CD14-positive monocyte (primary cell): Measurements from ENCODE around the gene GALNTL6. TPM values are rescaled to one million over a fixed set of nuclear protein-coding genes. Genes with fewer than 3 reads are reported as not detected.

Experiments
- DNase-seq, 3 donors: peaks; one replicate each; pipeline ENCODE4 v3.0.0-alpha.2; 2011 to 2022
- H2AFZ ChIP-seq: 2 replicates; pipeline ENCODE4 v1.6.0; 2012; ENCODE audit warnings: mild to moderate bottlenecking, low read depth, low read length, inconsistent platforms; ENCODE audit not compliant: insufficient read depth, poor library complexity, severe bottlenecking
- H3K27ac ChIP-seq, 2 donors: 1 replicate in 1 of 2; 2 replicates in 1 of 2; pipeline ENCODE4 v1.5.1; 2012 to 2013; ENCODE audit warnings: low read length in 2 of 2, control low read depth in 1 of 2, inconsistent platforms in 1 of 2, low read depth in 1 of 2, mild to moderate bottlenecking in 1 of 2
- H3K27me3 ChIP-seq, 2 donors: one replicate each; pipeline versions ENCODE4 v1.6.0 to v1.6.1; 2011 to 2013; ENCODE audit warnings: low read length in 2 of 2; ENCODE audit not compliant: control insufficient read depth in 2 of 2, insufficient read depth in 2 of 2
- H3K36me3 ChIP-seq, 2 donors: replicated peaks in 1 of 2; 1 replicate in 1 of 2; 2 replicates in 1 of 2; pipeline versions ENCODE4 v1.5.1 to v1.6.1; 2012 to 2013; ENCODE audit warnings: low read length in 2 of 2, control low read depth in 1 of 2, inconsistent platforms in 1 of 2, mild to moderate bottlenecking in 1 of 2; ENCODE audit not compliant: insufficient read depth in 2 of 2, control insufficient read depth in 1 of 2
- H3K4me1 ChIP-seq, 2 donors: 1 replicate in 1 of 2; 2 replicates in 1 of 2; pipeline versions ENCODE4 v1.5.1 to v1.6.1; 2012 to 2013; ENCODE audit warnings: low read length in 2 of 2, control low read depth in 1 of 2, inconsistent platforms in 1 of 2, mild to moderate bottlenecking in 1 of 2, moderate library complexity in 1 of 2; ENCODE audit not compliant: insufficient read depth in 2 of 2, control insufficient read depth in 1 of 2
- H3K4me2 ChIP-seq: replicated peaks from 2 replicates; pipeline ENCODE3; 2012; ENCODE audit warnings: low read length, moderate library complexity, mild to moderate bottlenecking; ENCODE audit not compliant: poor library complexity, severe bottlenecking; ENCODE audit errors: extremely low read depth
- H3K4me3 ChIP-seq, 3 experiments: fragments of 200-600 bp in 1 of 3; sonication (generic) in 1 of 3; replicated peaks in 1 of 3; 1 replicate in 2 of 3; 2 replicates in 1 of 3; pipeline ENCODE4 v1.5.1; 2011 to 2013; ENCODE audit warnings: low read length in 3 of 3, mild to moderate bottlenecking in 3 of 3, control low read depth in 2 of 3, low read depth in 2 of 3, inconsistent platforms in 1 of 3, moderate library complexity in 1 of 3
- H3K79me2 ChIP-seq: 2 replicates; pipeline ENCODE4 v1.6.0; 2012; ENCODE audit warnings: mild to moderate bottlenecking, control low read depth, inconsistent platforms, low read length, moderate library complexity; ENCODE audit not compliant: insufficient read depth
- H3K9ac ChIP-seq: 2 replicates; pipeline ENCODE4 v1.6.0; 2017; ENCODE audit warnings: low read length, mild to moderate bottlenecking; ENCODE audit not compliant: insufficient read depth, poor library complexity, severe bottlenecking
- H3K9me3 ChIP-seq, 2 donors: replicated peaks in 1 of 2; 1 replicate in 1 of 2; 2 replicates in 1 of 2; pipeline versions ENCODE4 v1.5.1 to v1.6.1; 2012 to 2013; ENCODE audit warnings: low read length in 2 of 2, control low read depth in 1 of 2; ENCODE audit not compliant: control insufficient read depth in 1 of 2, insufficient read depth in 1 of 2
- H4K20me1 ChIP-seq: 2 replicates; pipeline ENCODE4 v1.6.0; 2012; ENCODE audit warnings: mild to moderate bottlenecking, low read length, control low read depth, moderate library complexity; ENCODE audit not compliant: insufficient read depth
- H3K27ac Mint-ChIP-seq, 7 donors: one replicate each; pipeline ENCODE4 v1.8.0; 2020; ENCODE audit warnings: mild to moderate bottlenecking in 7 of 7, mixed read lengths in 7 of 7, moderate library complexity in 6 of 7, inconsistent platforms in 2 of 7
- H3K27me3 Mint-ChIP-seq, 3 donors: one replicate each; pipeline ENCODE4 v1.8.0; 2021 to 2022; ENCODE audit warnings: low read depth in 3 of 3, mild to moderate bottlenecking in 3 of 3, mixed read lengths in 3 of 3, moderate library complexity in 3 of 3, inconsistent platforms in 1 of 3
- H3K36me3 Mint-ChIP-seq, 2 donors: one replicate each; pipeline ENCODE4 v1.8.0; 2020; ENCODE audit warnings: mixed read lengths in 2 of 2, inconsistent platforms in 1 of 2, mild to moderate bottlenecking in 1 of 2
- H3K4me1 Mint-ChIP-seq: one replicate; pipeline ENCODE4 v1.8.0; 2020; ENCODE audit warnings: mild to moderate bottlenecking, mixed read lengths
- H3K4me3 Mint-ChIP-seq, 2 donors: one replicate each; pipeline ENCODE4 v1.8.0; 2020; ENCODE audit warnings: mild to moderate bottlenecking in 2 of 2, mixed read lengths in 2 of 2, moderate library complexity in 1 of 2
- H3K9me3 Mint-ChIP-seq, 7 donors: one replicate each; pipeline ENCODE4 v1.8.0; 2020 to 2022; ENCODE audit warnings: mixed read lengths in 7 of 7, mild to moderate bottlenecking in 6 of 7, moderate library complexity in 6 of 7, inconsistent platforms in 2 of 7
- WGBS: methylation state at CpG from one replicate; pipeline ENCODE4 v1.1.5; 2013; ENCODE audit warnings: missing lambda C conversion rate; ENCODE audit not compliant: insufficient coverage; 5-methylcytosine and 5-hydroxymethylcytosine counted together
- intact Hi-C, 2 donors: fragments of 100-400 bp; cut with micrococcal nuclease; formaldehyde crosslinking; loops; one replicate each; pipeline versions ENCODE4 v1.15.0 to v1.15.1; 2023
- polyA plus RNA-seq, 3 donors: library from polyadenylated mRNA; depleted of rRNA in 1 of 3; unstranded in 2 of 3; stranded (reverse) in 1 of 3; fragments of 300-500 nt in 2 of 3; fragments of >200 nt in 1 of 3; fragmentation: Illumina TruSeq in 2 of 3; gene quantifications; 1 replicate in 2 of 3; 2 replicates in 1 of 3; pipeline ENCODE4 v1.2.3, GENCODE V29; 2012 to 2021
- TF ChIP-seq, protein P1 (sequence below): fragments of 200-600 bp; IDR thresholded peaks from one replicate; pipeline ENCODE4 v1.8.0; 2022; ENCODE audit warnings: antibody characterized with exemption, mild to moderate bottlenecking

GALNTL6 gene
- polyA plus RNA-seq, 3 donors: 0.05 TPM; not detected in 2

DNA sequence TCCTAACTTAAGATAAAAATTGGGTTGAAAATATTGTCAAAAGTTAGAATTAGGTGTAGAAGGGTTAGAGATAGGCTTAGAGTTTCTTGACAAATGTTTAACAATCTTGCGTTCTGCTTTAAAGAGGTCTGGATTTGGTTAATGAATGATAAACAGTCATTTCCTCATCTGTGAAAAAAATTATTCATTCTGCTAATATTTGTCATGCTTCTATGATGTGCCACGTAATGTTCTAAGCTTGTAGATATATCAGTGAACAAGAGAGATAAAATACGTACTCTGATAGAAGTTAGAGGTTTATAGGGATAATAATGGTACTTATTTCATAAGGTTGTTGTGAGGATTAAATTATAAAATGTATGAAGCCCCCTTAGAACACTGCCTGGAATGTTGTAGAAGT lies 912.4 kb downstream of the GALNTL6 start:
- no peak for DNase-seq
- no peak overlapping the region for H3K4me3 ChIP-seq
- Mint-ChIP-seq H3K36me3 (no peaks in the 10 kb centered on the region), H3K4me1 (no peaks in the 10 kb centered on the region), H3K27me3 (no peaks in the 10 kb centered on the region), H3K4me3 (no peak overlapping the region), H3K27ac (no peak overlapping the region), H3K9me3 (peaks cover 2 to 17% (median 3%) of the 10 kb centered on the region in 7 donors)
- H3K79me2 ChIP-seq: no peaks in the 10 kb centered on the region
- no peaks in the 10 kb centered on the region for H3K9me3 ChIP-seq
- H2AFZ ChIP-seq: no peak overlapping the region
- no peaks in the 10 kb centered on the region for H3K27me3 ChIP-seq
- H3K9ac ChIP-seq: no peak overlapping the region
- H4K20me1 ChIP-seq: no peaks in the 10 kb centered on the region
- H3K4me1 ChIP-seq: no peaks in the 10 kb centered on the region
- no peak overlapping the region for H3K27ac ChIP-seq
- TF ChIP-seq, protein P1, sequence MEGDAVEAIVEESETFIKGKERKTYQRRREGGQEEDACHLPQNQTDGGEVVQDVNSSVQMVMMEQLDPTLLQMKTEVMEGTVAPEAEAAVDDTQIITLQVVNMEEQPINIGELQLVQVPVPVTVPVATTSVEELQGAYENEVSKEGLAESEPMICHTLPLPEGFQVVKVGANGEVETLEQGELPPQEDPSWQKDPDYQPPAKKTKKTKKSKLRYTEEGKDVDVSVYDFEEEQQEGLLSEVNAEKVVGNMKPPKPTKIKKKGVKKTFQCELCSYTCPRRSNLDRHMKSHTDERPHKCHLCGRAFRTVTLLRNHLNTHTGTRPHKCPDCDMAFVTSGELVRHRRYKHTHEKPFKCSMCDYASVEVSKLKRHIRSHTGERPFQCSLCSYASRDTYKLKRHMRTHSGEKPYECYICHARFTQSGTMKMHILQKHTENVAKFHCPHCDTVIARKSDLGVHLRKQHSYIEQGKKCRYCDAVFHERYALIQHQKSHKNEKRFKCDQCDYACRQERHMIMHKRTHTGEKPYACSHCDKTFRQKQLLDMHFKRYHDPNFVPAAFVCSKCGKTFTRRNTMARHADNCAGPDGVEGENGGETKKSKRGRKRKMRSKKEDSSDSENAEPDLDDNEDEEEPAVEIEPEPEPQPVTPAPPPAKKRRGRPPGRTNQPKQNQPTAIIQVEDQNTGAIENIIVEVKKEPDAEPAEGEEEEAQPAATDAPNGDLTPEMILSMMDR: no peak
- 100% methylated on average over 1 of the region's 3 CpGs for WGBS
- no peaks in the 10 kb centered on the region for H3K36me3 ChIP-seq
- intact Hi-C loops: no loop called here
- no peak overlapping the region for H3K4me2 ChIP-seq

DNA sequence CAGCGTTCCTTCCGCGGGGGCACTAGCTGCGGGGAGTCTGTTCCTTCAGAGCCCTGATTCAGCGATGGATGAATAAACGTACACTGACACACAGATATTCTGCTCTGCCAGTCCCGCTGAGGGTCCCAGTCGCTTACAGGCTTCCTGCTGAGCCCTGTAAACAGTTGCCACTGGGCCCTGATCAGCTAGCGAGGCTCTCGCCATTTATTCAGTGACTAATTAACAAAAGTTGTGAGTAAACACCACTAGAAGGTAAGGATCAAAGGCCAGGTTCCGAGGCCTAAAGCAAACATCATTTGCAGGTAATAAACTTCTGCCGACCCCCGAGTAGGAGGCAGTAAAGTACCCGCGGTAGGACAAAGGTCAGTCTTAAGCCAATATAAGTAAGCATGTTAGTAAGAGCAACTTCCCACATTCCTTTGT lies 912.8 kb downstream of the GALNTL6 start:
- Histone ChIP-seq H3K4me2 (no peak overlapping the region), H3K9ac (no peak overlapping the region), H2AFZ (no peak overlapping the region), H3K4me3 (no peak overlapping the region), H3K27me3 (no peaks in the 10 kb centered on the region), H3K4me1 (no peaks in the 10 kb centered on the region), H4K20me1 (no peaks in the 10 kb centered on the region), H3K27ac (no peak overlapping the region), H3K9me3 (no peaks in the 10 kb centered on the region), H3K79me2 (no peaks in the 10 kb centered on the region), H3K36me3 (no peaks in the 10 kb centered on the region)
- Mint-ChIP-seq H3K9me3 (peaks cover 2 to 17% (median 5%) of the 10 kb centered on the region in 7 donors), H3K4me1 (no peaks in the 10 kb centered on the region), H3K4me3 (no peak overlapping the region), H3K27ac (no peak overlapping the region), H3K36me3 (no peaks in the 10 kb centered on the region), H3K27me3 (no peaks in the 10 kb centered on the region)
- WGBS: 78% methylated on average over 5 of the region's 15 CpGs
- intact Hi-C loops: no loop called here
- no peak for DNase-seq
- TF ChIP-seq, protein P1: no peak
